Globus pallidus (tissue), 1 donor: Measurements from ENCODE around the gene NEAT1.

Experiments
- DNase-seq: peaks from one replicate; pipeline ENCODE4 v3.0.0-alpha.2; 2015; ENCODE audit warnings: low spot score

Gene NEAT1

GRCh38 chr11:65423516-65424204, 1.1 kb downstream of the NEAT1 start:
- DNase-seq = no peak

GRCh38 chr11:65424205-65425104, 1.9 kb downstream of the NEAT1 start:
- peak; percentile 60 for DNase-seq

- peak; percentile 63 for DNase-seq
Observed at GRCh38 chr11:65425105-65425970, 2.7 kb downstream of the NEAT1 start.

GRCh38 chr11:65425971-65426838, 3.6 kb downstream of the NEAT1 start:
- peak; percentile 73 for DNase-seq

- peak; percentile 74 for DNase-seq
Observed at GRCh38 chr11:65426839-65427690, 4.5 kb downstream of the NEAT1 start.

- DNase-seq = peak; percentile 66
Observed at GRCh38 chr11:65427691-65428577, 5.3 kb downstream of the NEAT1 start.

- no peak for DNase-seq
Observed at GRCh38 chr11:65428578-65429067, 6.0 kb downstream of the NEAT1 start.

GRCh38 chr11:65429068-65429681, 6.6 kb downstream of the NEAT1 start:
- DNase-seq = peak; percentile 66

- DNase-seq = no peak
Observed at GRCh38 chr11:65429724-65430405, 7.3 kb downstream of the NEAT1 start.

- no peak for DNase-seq
Observed at GRCh38 chr11:65430406-65431217, 8.0 kb downstream of the NEAT1 start.

GRCh38 chr11:65431451-65432099, 9.0 kb downstream of the NEAT1 start:
- DNase-seq = no peak

GRCh38 chr11:65432100-65432650, 9.6 kb downstream of the NEAT1 start:
- no peak for DNase-seq

- no peak for DNase-seq
Observed at GRCh38 chr11:65432686-65433582, 10.3 kb downstream of the NEAT1 start.

- no peak for DNase-seq
Observed at GRCh38 chr11:65433657-65434056, 11.1 kb downstream of the NEAT1 start.

GRCh38 chr11:65434057-65434666, 11.6 kb downstream of the NEAT1 start:
- DNase-seq = no peak
